ENCODE results near the gene DCAF5.
"Not testable (repeated sequence)": the region's sequence is repeated elsewhere in the genome, so short reads cannot be mapped to it uniquely, and the experiment has no call there.

The DCAF5 gene

GRCh38 chr14:69096246-69096645, 56.7 kb downstream of the DCAF5 start:
- DNase-seq, result no peak

- no peak for DNase-seq
Measured at GRCh38 chr14:69094481-69094880, 58.4 kb downstream of the DCAF5 start.

GRCh38 chr14:69093631-69094421, 59.1 kb downstream of the DCAF5 start:
- no peak for DNase-seq

- DNase-seq, result no peak
Measured at GRCh38 chr14:69092840-69093422, 60.0 kb downstream of the DCAF5 start.

- DNase-seq, result no peak
Measured at GRCh38 chr14:69091695-69092094, 61.2 kb downstream of the DCAF5 start.

GRCh38 chr14:69091006-69091405, 61.9 kb downstream of the DCAF5 start:
- DNase-seq, result no peak

- DNase-seq, result no peak
Measured at GRCh38 chr14:69090187-69090789, 62.6 kb downstream of the DCAF5 start.

GRCh38 chr14:69089046-69089445, 63.9 kb downstream of the DCAF5 start:
- DNase-seq, result no peak

- no peak for DNase-seq
Measured at GRCh38 chr14:69088586-69088985, 64.3 kb downstream of the DCAF5 start.

- no peak for DNase-seq
Measured at GRCh38 chr14:69087061-69087461, 65.9 kb downstream of the DCAF5 start.

- DNase-seq, result no peak
Measured at GRCh38 chr14:69086537-69086936, 66.4 kb downstream of the DCAF5 start.

GRCh38 chr14:69084023-69084422, 68.9 kb downstream of the DCAF5 start:
- no peak for DNase-seq

- DNase-seq, result no peak
Measured at GRCh38 chr14:69083181-69083580, 69.7 kb downstream of the DCAF5 start.

GRCh38 chr14:69081271-69081670, 71.6 kb downstream of the DCAF5 start:
- DNase-seq, result no peak

GRCh38 chr14:69079747-69080146, 73.2 kb downstream of the DCAF5 start:
- no peak for DNase-seq

GRCh38 chr14:69079188-69079742, 73.7 kb downstream of the DCAF5 start:
- DNase-seq, result no peak

GRCh38 chr14:69077841-69078240, 75.1 kb downstream of the DCAF5 start:
- no peak for DNase-seq

- DNase-seq, result not testable (repeated sequence)
Measured at GRCh38 chr14:69077185-69077584, 75.7 kb downstream of the DCAF5 start.

- DNase-seq, result no peak
Measured at GRCh38 chr14:69076341-69076740, 76.6 kb downstream of the DCAF5 start.

- DNase-seq, result no peak
Measured at GRCh38 chr14:69073915-69074314, 79.0 kb downstream of the DCAF5 start.

GRCh38 chr14:69073429-69073828, 79.5 kb downstream of the DCAF5 start:
- no peak for DNase-seq

- DNase-seq, result no peak
Measured at GRCh38 chr14:69072584-69072983, 80.3 kb downstream of the DCAF5 start.

- DNase-seq, result no peak
Measured at GRCh38 chr14:69068744-69069421, 84.0 kb downstream of the DCAF5 start.
